HG02642 (cell line): ENCODE measurements around the gene STRA6.

ENCODE experiments used
- ATAC-seq: cut with Tn5 transposase; IDR thresholded peaks from one replicate; pipeline ENCODE4 v1.9.1; 2021; ENCODE audit warnings: mild to moderate bottlenecking; ENCODE audit not compliant: unreplicated experiment, poor library complexity

The STRA6 gene

DNA sequence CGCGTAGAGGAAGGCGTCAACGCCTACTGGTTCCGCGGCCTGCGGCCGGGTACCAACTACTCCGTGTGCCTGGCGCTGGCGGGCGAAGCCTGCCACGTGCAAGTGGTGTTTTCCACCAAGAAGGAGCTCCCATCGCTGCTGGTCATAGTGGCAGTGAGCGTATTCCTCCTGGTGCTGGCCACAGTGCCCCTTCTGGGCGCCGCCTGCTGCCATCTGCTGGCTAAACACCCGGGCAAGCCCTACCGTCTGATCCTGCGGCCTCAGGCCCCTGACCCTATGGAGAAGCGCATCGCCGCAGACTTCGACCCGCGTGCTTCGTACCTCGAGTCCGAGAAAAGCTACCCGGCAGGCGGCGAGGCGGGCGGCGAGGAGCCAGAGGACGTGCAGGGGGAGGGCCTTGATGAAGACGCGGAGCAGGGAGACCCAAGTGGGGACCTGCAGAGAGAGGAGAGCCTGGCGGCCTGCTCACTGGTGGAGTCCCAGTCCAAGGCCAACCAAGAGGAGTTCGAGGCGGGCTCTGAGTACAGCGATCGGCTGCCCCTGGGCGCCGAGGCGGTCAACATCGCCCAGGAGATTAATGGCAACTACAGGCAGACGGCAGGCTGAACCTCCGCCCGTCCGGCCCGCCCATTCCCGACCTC, 68.1 kb downstream of the STRA6 start:
- ATAC-seq, result no peak

- ATAC-seq, result no peak
Observed at GRCh38 chr15:74133694-74134386, 68.7 kb downstream of the STRA6 start.

DNA sequence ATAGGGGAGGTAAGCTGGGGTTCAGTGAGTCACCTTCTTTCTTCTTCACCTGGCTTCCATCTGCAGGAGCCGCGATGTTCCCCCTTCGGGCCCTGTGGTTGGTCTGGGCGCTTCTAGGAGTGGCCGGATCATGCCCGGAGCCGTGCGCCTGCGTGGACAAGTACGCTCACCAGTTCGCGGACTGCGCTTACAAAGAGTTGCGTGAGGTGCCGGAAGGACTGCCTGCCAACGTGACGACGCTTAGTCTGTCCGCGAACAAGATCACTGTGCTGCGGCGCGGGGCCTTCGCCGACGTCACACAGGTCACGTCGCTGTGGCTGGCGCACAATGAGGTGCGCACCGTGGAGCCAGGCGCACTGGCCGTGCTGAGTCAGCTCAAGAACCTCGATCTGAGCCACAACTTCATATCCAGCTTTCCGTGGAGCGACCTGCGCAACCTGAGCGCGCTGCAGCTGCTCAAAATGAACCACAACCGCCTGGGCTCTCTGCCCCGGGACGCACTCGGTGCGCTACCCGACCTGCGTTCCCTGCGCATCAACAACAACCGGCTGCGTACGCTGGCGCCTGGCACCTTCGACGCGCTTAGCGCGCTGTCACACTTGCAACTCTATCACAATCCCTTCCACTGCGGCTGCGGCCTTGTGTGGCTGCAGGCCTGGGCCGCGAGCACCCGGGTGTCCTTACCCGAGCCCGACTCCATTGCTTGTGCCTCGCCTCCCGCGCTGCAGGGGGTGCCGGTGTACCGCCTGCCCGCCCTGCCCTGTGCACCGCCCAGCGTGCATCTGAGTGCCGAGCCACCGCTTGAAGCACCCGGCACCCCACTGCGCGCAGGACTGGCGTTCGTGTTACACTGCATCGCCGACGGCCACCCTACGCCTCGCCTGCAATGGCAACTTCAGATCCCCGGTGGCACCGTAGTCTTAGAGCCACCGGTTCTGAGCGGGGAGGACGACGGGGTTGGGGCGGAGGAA, 69.6 kb downstream of the STRA6 start:
- no peak for ATAC-seq

GRCh38 chr15:74131628-74132413, 70.8 kb downstream of the STRA6 start:
- no peak for ATAC-seq

GRCh38 chr15:74130849-74131627, 71.5 kb downstream of the STRA6 start:
- no peak for ATAC-seq

DNA sequence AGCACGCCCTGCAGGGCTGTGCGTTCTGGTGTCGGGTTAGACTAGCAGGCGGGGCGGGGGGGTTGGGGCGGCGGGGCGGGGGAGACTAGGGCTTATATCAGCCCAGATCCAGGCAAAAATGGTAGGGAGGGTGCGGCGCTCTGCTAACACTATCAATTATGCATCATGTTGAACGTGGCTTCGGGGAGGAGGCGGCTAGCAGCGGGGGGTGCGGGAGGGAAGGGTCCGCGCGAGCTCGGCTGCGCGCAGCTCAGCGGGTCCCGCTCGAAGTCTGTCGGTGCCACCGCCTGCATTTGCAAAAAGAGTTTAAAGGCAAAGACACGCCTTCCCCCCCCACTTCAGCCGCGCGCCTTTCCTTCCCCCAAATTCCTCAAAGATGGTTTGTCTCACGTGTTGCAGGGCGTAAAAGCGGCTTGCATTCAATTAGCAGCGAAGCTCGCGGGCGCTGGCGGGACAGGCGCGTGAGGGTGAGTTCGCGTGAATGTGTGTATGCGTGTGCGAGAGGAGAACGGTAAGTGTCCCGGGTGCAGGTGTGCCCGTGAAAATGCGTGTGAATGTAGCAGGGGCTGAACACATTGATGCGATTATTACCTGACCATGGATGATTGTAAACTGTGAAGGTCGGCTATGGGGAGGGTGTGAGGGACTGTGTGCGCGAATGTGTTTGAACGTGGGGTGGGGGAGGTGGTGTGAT, 72.3 kb downstream of the STRA6 start, which contains the start of gene ISLR2:
Gene ISLR2, plus strand, starts transcription at position 432 of the 694 bp plus-strand sequence. CDS start 2,169 bp downstream, outside the sequence.
- no peak for ATAC-seq

DNA sequence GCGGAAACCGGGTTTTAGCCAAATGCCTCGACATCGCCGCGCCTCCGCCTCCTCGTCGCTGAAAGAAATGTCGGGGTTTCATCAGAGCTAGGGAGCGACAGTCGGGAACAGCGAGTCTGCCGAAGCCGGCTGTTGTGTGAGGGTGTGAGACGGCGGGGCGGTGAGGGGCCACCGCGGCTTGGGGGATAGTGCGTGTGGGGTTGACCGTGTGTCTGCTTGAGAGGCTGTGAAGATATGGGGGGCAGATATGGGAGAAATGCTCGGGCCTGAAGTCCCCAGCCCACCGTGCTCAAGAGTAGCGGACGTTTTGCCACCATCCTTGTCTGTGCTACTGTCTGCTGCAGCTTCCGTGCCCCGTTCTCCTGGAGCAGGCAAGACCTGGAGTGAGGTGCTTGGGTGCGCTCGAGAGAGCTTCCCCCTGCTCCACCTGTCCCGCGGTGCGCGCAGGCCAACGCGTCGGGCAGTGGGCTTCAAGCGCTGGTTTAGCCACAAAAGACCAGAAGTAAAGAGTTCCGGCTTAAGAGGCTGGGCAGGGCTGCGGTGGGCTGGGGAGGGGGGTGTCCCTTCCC, 72.9 kb downstream of the STRA6 start:
- ATAC-seq, result no peak
